HepG2 (cell line): ENCODE data around the gene RING1. TPM values are rescaled to one million over a fixed set of nuclear protein-coding genes. Genes with fewer than 3 reads are reported as not detected.

Source experiments
- ATAC-seq: fragments of 200-7000 bp; cut with Tn5 transposase; 3 replicates; pipeline ENCODE4 v1.9.1; 2020; ENCODE audit warnings: mild to moderate bottlenecking, moderate library complexity
- BruUV-seq: library from RNA; stranded (reverse); fragments of 400-500 nt; replicated peaks from 2 replicates; lab custom pipeline; 2021; lab: Mats Ljungman, UMichigan
- CTCF ChIA-PET: fragments of 300-600 bp; formaldehyde crosslinking; extraction: SDS; loops from one replicate; lab custom pipeline; 2021; ENCODE audit warnings: low total read pairs, inconsistent platforms, low intra/inter-chr PET ratio; lab: Yijun Ruan, JAX
- POLR2A ChIA-PET: fragments of 350-600 bp; sonication (Branson Sonifier 250); formaldehyde crosslinking; loops from one replicate; lab custom pipeline; 2020; ENCODE audit warnings: antibody characterized with exemption, inconsistent platforms; lab: Yijun Ruan, JAX
- DNase-seq: peaks from one replicate; pipeline ENCODE4 v3.0.0-alpha.2; 2015; ENCODE audit warnings: low spot score
- FAIRE-seq: peaks from 3 replicates; lab custom pipeline; 2011; peaks lifted over from hg19 to GRCh38; lab: Jason Lieb, UNC
- H2AFZ ChIP-seq: one replicate; pipeline ENCODE4 v1.6.1; 2011; ENCODE audit warnings: low read length, inconsistent platforms
- H3K27ac ChIP-seq: fragments of 300-600 bp; 3 replicates; pipeline ENCODE4 v1.8.0; 2011; ENCODE audit warnings: mixed run types, mild to moderate bottlenecking, mixed read lengths, low read length, inconsistent platforms; ENCODE audit not compliant: insufficient read depth; ENCODE audit errors: extremely low read length
- H3K27me3 ChIP-seq, 2 experiments: fragments of 200-600 bp in 1 of 2; 2 replicates in 1 of 2; 3 replicates in 1 of 2; pipeline versions ENCODE4 v1.6.0 to v1.8.0; 2011; ENCODE audit warnings: low read length in 2 of 2, mild to moderate bottlenecking in 2 of 2, moderate library complexity in 2 of 2, inconsistent platforms in 1 of 2; ENCODE audit not compliant: insufficient read depth in 2 of 2, control insufficient read depth in 1 of 2
- H3K36me3 ChIP-seq, 2 experiments: fragments of 200-600 bp in 1 of 2; replicated peaks in 1 of 2; 2 replicates in 1 of 2; 3 replicates in 1 of 2; pipeline versions ENCODE4 v1.5.1 to v1.8.0; 2011; ENCODE audit warnings: low read length in 2 of 2, inconsistent platforms in 1 of 2; ENCODE audit not compliant: insufficient read depth in 2 of 2, control insufficient read depth in 1 of 2
- H3K4me1 ChIP-seq: 2 replicates; pipeline ENCODE4 v1.5.1; 2012; ENCODE audit warnings: low read length, inconsistent platforms; ENCODE audit not compliant: insufficient read depth
- H3K4me2 ChIP-seq: 2 replicates; pipeline ENCODE4 v1.6.0; 2011; ENCODE audit warnings: low read depth, low read length, inconsistent platforms
- H3K4me3 ChIP-seq, 3 experiments: fragments of 200-600 bp in 1 of 3; sonication (generic), shearing (Covaris generic) in 1 of 3; replicated peaks in 1 of 3; 2 replicates each; pipeline ENCODE4 v1.5.1; 2011 to 2016; ENCODE audit warnings: low read length in 3 of 3, inconsistent platforms in 2 of 3, low read depth in 2 of 3, mild to moderate bottlenecking in 2 of 3, control low read depth in 1 of 3, mixed read lengths in 1 of 3; ENCODE audit not compliant: insufficient read depth in 1 of 3
- H3K79me2 ChIP-seq: one replicate; pipeline ENCODE4 v1.6.1; 2011; ENCODE audit warnings: low read length, inconsistent platforms; ENCODE audit not compliant: insufficient read depth
- H3K9ac ChIP-seq: 2 replicates; pipeline ENCODE4 v1.6.0; 2011; ENCODE audit warnings: mild to moderate bottlenecking, low read depth, low read length, inconsistent platforms; ENCODE audit not compliant: insufficient read depth
- H3K9me3 ChIP-seq: 2 replicates; pipeline ENCODE4 v1.5.1; 2012; ENCODE audit warnings: mild to moderate bottlenecking, low read length
- H4K20me1 ChIP-seq: 2 replicates; pipeline ENCODE4 v1.6.0; 2011; ENCODE audit warnings: inconsistent platforms, mild to moderate bottlenecking, low read length, moderate library complexity; ENCODE audit not compliant: insufficient read depth
- ARNTL ChIP-seq: sonication (generic); formaldehyde crosslinking; IDR thresholded peaks from 2 replicates; pipeline ENCODE4 v1.4.0; 2020; ENCODE audit warnings: mild to moderate bottlenecking, missing genetic modification reagents
- CCDC6 ChIP-seq: sonication (generic); formaldehyde crosslinking; IDR thresholded peaks from 2 replicates; pipeline ENCODE4 v1.8.1; 2022; ENCODE audit warnings: mild to moderate bottlenecking, missing genetic modification reagents, moderate library complexity
- CENPT ChIP-seq: sonication (generic); formaldehyde crosslinking; IDR thresholded peaks from 2 replicates; pipeline ENCODE4 v1.8.0; 2022; ENCODE audit warnings: low read depth, mild to moderate bottlenecking, moderate library complexity, missing genetic modification reagents
- CENPX ChIP-seq: sonication (generic); formaldehyde crosslinking; IDR thresholded peaks from 2 replicates; pipeline ENCODE4 v1.9.0; 2021; ENCODE audit warnings: mild to moderate bottlenecking, missing genetic modification reagents, moderate library complexity
- ETV5 ChIP-seq: IDR thresholded peaks from 2 replicates; pipeline ENCODE4 v1.6.1; 2018; ENCODE audit warnings: missing biosample characterization, missing genetic modification reagents, inconsistent platforms, borderline replicate concordance
- KLF13 ChIP-seq: sonication (generic); formaldehyde crosslinking; IDR thresholded peaks from 2 replicates; pipeline ENCODE4 v1.4.0; 2020; ENCODE audit warnings: mild to moderate bottlenecking, missing genetic modification reagents
- SMAD3 ChIP-seq: sonication (generic); formaldehyde crosslinking; IDR thresholded peaks from 2 replicates; pipeline ENCODE4 v1.4.0; 2020; ENCODE audit warnings: missing genetic modification reagents
- SNAPC2 ChIP-seq: sonication (generic); formaldehyde crosslinking; IDR thresholded peaks from 2 replicates; pipeline ENCODE4 v1.8.1; 2022; ENCODE audit warnings: mild to moderate bottlenecking, missing genetic modification reagents
- ZFYVE20 ChIP-seq: sonication (generic); formaldehyde crosslinking; IDR thresholded peaks from 2 replicates; pipeline ENCODE4 v1.8.0; 2023; ENCODE audit warnings: low read depth, mild to moderate bottlenecking, moderate library complexity, missing genetic modification reagents, borderline replicate concordance
- WGBS: methylation state at CpG from one replicate; pipeline ENCODE4 v1.1.6; 2017; ENCODE audit warnings: low lambda C conversion rate; 5-methylcytosine and 5-hydroxymethylcytosine counted together
- in situ Hi-C: cut with HindIII; loops from 2 replicates; pipeline ENCODE4 v1.10.0; 2017; ENCODE audit warnings: low pct_unique_long_range_greater_than_20kb; ENCODE audit not compliant: extremely low pct_ligation_motif_present
- intact Hi-C: fragments of 100-400 bp; cut with micrococcal nuclease; formaldehyde crosslinking; loops from one replicate; pipeline ENCODE4 v1.10.0; 2022; ENCODE audit not compliant: unreplicated experiment
- polyA plus RNA-seq, 8 experiments: library from polyadenylated mRNA; depleted of rRNA in 3 of 8; stranded (reverse) in 7 of 8; unstranded in 1 of 8; fragments of >200 nt; fragmentation: Illumina TruSeq in 4 of 8; extraction: Trizol in 4 of 8; gene quantifications; 2 replicates each; pipeline versions ENCODE4 v1.2.1 to v1.2.3, GENCODE V29; 2011 to 2016; ENCODE audit warnings: low read depth in 4 of 8, missing spikeins in 1 of 8, mixed read lengths in 1 of 8; ENCODE audit not compliant: insufficient read depth in 1 of 8
- total RNA-seq, 5 experiments: library from RNA; depleted of rRNA; stranded (reverse); fragments of >200 nt; fragmentation: Illumina TruSeq; extraction: Trizol; gene quantifications; 2 replicates each; pipeline ENCODE4 v1.2.3, GENCODE V29; 2016; ENCODE audit warnings: low read depth in 1 of 5
- TF ChIP-seq, protein P1 (sequence below): IDR thresholded peaks from 2 replicates; pipeline ENCODE4 v1.6.1; 2016
- TF ChIP-seq, protein P2 (sequence below): sonication (generic); formaldehyde crosslinking; IDR thresholded peaks from 2 replicates; pipeline ENCODE4 v1.4.0; 2020; ENCODE audit warnings: mild to moderate bottlenecking, missing genetic modification reagents, borderline replicate concordance
- TF ChIP-seq, protein P3 (sequence below): sonication (generic); formaldehyde crosslinking; IDR thresholded peaks from 2 replicates; pipeline ENCODE4 v1.5.0; 2020; ENCODE audit warnings: missing genetic modification reagents, mild to moderate bottlenecking, borderline replicate concordance
- TF ChIP-seq, protein P4 (sequence below): sonication (generic); formaldehyde crosslinking; IDR thresholded peaks from 2 replicates; pipeline ENCODE4 v1.4.0; 2020; ENCODE audit warnings: low read depth, mild to moderate bottlenecking, missing genetic modification reagents
- TF ChIP-seq, protein P5 (sequence below): fragments of 450-650 bp; IDR thresholded peaks from 2 replicates; pipeline ENCODE4 v1.6.1; 2016

Gene RING1
- total and polyA plus RNA-seq, 2 of the 13 experiments (the other 11 are each of a cell fraction or from before 2014, with no cell fraction given): 23.9 to 33.6 TPM

DNA sequence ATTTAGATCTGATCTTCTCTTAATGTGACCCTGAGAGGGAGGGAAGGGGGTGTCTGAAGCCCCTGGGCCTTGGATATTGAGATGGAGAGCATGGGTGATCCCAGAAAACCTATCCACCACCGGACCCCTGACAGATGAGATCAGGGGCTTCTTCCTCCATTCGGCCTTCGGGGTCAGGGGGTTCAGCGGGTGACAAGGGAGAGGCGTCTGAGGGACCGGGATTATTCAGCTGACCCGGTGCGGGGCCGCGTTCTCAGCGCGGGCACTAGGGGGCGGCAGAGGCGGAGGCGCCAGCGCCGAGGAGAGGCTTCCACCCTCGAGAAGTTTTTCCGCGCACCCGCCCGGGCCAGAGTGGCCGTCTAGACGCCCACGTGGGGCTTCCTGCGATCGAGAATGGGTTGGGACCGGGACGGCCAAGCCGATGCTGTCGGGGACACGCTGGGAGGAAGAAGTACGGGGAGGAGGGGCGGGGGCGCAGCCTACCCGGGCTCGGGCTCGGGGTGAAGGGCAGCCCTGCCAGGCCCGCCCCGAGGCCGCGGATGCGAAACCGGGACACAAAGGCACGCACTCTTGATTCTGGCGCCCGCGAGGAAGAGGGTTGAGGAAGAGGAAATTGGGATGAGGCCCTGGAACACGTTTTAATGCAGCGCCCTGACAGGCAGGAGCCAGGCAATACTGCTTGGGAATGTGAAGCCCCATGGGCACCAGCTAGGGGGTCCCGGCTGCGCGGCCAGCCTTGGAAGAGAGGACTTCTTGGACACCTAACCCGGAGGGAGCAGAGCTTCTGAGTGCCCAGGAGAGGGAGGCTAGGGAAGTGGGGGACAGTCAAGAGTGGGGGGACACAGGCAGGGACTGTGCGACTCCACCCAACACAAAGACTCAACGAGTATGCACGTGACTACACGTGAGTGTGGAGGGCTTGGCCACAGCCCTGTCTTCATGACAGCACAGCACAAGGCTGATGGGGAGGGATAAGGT, 46.7 kb upstream of the RING1 start (continued):
- TF ChIP-seq, protein P1, sequence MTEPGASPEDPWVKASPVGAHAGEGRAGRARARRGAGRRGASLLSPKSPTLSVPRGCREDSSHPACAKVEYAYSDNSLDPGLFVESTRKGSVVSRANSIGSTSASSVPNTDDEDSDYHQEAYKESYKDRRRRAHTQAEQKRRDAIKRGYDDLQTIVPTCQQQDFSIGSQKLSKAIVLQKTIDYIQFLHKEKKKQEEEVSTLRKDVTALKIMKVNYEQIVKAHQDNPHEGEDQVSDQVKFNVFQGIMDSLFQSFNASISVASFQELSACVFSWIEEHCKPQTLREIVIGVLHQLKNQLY: no peak
- no peak for TF ChIP-seq ETV5 (CRISPR knock-in tag)
- no peak for TF ChIP-seq SNAPC2
- TF ChIP-seq CENPX (CRISPR knock-in tag): no peak
- TF ChIP-seq, protein P2, sequence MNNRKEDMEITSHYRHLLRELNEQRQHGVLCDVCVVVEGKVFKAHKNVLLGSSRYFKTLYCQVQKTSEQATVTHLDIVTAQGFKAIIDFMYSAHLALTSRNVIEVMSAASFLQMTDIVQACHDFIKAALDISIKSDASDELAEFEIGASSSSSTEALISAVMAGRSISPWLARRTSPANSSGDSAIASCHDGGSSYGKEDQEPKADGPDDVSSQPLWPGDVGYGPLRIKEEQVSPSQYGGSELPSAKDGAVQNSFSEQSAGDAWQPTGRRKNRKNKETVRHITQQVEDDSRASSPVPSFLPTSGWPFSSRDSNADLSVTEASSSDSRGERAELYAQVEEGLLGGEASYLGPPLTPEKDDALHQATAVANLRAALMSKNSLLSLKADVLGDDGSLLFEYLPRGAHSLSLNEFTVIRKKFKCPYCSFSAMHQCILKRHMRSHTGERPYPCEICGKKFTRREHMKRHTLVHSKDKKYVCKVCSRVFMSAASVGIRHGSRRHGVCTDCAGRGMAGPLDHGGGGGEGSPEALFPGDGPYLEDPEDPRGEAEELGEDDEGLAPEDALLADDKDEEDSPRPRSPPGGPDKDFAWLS: no peak
- TF ChIP-seq, protein P3, sequence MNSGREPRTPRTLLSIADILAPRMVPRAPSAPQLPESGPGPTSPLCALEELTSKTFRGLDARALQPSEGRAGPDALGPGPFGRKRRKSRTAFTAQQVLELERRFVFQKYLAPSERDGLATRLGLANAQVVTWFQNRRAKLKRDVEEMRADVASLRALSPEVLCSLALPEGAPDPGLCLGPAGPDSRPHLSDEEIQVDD: 0 out of 2 replicates have a peak, but pooled peaks have one; percentile 78

DNA sequence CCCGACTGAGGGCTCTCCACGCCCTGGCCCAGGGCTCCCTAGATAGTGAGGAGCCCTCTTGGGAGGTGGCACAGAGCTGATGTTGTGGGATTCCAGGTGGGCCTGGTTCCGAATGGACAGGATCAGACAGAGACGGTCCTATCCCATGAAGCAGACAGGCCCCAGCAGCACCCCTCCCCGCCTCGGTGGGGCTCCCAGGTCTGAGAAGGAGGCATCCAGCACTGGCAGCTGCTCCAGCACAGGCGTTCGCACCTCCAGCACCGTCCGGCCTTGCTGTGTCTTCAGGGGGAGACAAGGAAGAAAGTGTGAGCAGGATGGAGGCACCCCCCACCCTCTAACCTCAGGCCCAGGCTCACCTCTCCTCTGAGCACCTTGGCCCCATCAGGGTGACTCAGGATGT, 44.8 kb upstream of the RING1 start:
- Histone ChIP-seq H3K27me3 (peaks cover 6 to 20% of the 10 kb centered on the region in 2 experiments; a peak in 4 of 5 replicates), H3K4me3 (no peak overlapping the region), H4K20me1 (no peaks in the 10 kb centered on the region), H3K27ac (no peak overlapping the region), H3K4me2 (no peak overlapping the region), H3K4me1 (peaks cover 35% of the 10 kb centered on the region), H3K79me2 (no peaks in the 10 kb centered on the region), H3K9me3 (no peaks in the 10 kb centered on the region), H2AFZ (no peak overlapping the region), H3K9ac (no peak overlapping the region), H3K36me3 (no peaks in the 10 kb centered on the region)
- ATAC-seq: no peak
- POLR2A ChIA-PET: interaction anchor here (1.3 kb wide), 1 partner anchor 85 kb away, joined by 5 read pairs; no protein-coding TSS in a partner anchor
- no peak for DNase-seq
- in situ Hi-C loops: loop anchor here (5.0 to 10.0 kb wide), 2 partner anchors 84 to 149 kb away; no protein-coding TSS in a partner anchor
- WGBS: 34% methylated on average over 10 of the region's 10 CpGs
- intact Hi-C loops: no loop called here
- CTCF ChIA-PET: no interaction called here
- no TSS peak for BruUV-seq
- no peak for FAIRE-seq
- TF ChIP-seq CENPT (no peak), SMAD3 (CRISPR knock-in tag) (no peak), ZFYVE20 (CRISPR knock-in tag) (no peak), CCDC6 (CRISPR knock-in tag) (no peak), ARNTL (no peak), KLF13 (CRISPR knock-in tag) (no peak)
- TF ChIP-seq, protein P4, sequence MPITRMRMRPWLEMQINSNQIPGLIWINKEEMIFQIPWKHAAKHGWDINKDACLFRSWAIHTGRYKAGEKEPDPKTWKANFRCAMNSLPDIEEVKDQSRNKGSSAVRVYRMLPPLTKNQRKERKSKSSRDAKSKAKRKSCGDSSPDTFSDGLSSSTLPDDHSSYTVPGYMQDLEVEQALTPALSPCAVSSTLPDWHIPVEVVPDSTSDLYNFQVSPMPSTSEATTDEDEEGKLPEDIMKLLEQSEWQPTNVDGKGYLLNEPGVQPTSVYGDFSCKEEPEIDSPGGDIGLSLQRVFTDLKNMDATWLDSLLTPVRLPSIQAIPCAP (CRISPR knock-in tag): no peak
- TF ChIP-seq, protein P5, sequence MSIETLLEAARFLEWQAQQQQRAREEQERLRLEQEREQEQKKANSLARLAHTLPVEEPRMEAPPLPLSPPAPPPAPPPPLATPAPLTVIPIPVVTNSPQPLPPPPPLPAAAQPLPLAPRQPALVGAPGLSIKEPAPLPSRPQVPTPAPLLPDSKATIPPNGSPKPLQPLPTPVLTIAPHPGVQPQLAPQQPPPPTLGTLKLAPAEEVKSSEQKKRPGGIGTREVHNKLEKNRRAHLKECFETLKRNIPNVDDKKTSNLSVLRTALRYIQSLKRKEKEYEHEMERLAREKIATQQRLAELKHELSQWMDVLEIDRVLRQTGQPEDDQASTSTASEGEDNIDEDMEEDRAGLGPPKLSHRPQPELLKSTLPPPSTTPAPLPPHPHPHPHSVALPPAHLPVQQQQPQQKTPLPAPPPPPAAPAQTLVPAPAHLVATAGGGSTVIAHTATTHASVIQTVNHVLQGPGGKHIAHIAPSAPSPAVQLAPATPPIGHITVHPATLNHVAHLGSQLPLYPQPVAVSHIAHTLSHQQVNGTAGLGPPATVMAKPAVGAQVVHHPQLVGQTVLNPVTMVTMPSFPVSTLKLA: no peak
